ENCODE data around the gene BCDIN3D. TPM values are rescaled to one million over a fixed set of nuclear protein-coding genes. Genes with fewer than 3 reads are reported as not detected.
A peak's percentile ranks its signal among the peaks of the same experiment; 100 is the strongest.

BCDIN3D gene, protein sequence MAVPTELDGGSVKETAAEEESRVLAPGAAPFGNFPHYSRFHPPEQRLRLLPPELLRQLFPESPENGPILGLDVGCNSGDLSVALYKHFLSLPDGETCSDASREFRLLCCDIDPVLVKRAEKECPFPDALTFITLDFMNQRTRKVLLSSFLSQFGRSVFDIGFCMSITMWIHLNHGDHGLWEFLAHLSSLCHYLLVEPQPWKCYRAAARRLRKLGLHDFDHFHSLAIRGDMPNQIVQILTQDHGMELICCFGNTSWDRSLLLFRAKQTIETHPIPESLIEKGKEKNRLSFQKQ
- 1 to 10 TPM; 3.0 to 8.0 TPM for total RNA-seq

DNA sequence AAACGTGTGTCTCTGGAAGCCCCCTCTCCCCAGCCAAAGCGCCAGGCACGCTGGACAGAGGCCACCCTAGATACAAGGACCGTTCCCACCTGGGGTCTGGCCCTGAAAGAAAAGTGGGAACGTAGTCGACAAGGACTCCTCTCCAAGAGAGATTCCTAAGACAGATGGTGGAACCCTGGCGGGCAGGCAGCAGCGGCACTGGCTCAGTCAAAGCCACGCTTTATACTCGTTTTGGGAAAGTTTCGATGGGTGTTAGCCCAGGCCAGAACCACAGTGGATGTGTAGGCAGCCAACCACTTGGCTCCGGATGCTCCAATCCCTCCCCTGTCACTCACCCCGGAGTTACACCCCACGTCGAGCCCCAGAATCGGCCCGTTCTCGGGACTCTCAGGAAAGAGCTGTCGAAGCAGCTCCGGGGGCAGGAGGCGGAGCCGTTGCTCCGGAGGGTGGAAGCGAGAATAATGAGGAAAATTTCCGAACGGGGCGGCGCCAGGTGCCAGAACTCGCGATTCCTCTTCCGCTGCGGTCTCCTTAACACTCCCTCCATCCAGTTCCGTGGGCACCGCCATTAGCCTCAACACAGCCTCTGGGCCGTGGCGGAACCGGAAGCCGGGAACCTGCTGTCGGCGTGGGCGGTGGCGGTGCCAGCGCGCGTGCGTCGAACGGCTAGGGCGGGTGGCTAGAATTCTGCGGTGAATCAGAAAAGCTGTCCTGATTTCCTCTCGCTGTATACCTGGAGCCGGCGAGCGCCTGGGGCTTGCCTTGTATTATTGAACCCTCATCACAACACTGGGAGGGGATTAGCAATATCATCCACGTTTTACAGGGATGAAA is at the start of gene BCDIN3D:
TSS of gene BCDIN3D (minus strand) at position 588 of the 834 bp plus-strand sequence. CDS start at position 569, 19 bp downstream.
- no peaks in the 10 kb centered on the region for H3K36me3 ChIP-seq
- peak; percentile 90 for DNase-seq (ENCODE audit: low spot score)
- no peaks in the 10 kb centered on the region for H3K27me3 ChIP-seq (replicated peaks; ENCODE audit: insufficient read depth)
- H3K9me3 ChIP-seq: no peaks in the 10 kb centered on the region
- H3K27ac ChIP-seq: peak within 1 kb of the TSS; percentile 85 to 86
- intact Hi-C loops (cut with DNase I): loop anchor here (1.0 kb wide), 1 partner anchor 14 kb away; the partner anchor contains the start of gene NCKAP5L
- TF ChIP-seq POLR2A (IDR thresholded peaks at IDR 0.05) (peak; percentile 78), POLR2AphosphoS5 (IDR thresholded peaks at IDR 0.05) (peak; percentile 97)
- TF ChIP-seq, protein P1, sequence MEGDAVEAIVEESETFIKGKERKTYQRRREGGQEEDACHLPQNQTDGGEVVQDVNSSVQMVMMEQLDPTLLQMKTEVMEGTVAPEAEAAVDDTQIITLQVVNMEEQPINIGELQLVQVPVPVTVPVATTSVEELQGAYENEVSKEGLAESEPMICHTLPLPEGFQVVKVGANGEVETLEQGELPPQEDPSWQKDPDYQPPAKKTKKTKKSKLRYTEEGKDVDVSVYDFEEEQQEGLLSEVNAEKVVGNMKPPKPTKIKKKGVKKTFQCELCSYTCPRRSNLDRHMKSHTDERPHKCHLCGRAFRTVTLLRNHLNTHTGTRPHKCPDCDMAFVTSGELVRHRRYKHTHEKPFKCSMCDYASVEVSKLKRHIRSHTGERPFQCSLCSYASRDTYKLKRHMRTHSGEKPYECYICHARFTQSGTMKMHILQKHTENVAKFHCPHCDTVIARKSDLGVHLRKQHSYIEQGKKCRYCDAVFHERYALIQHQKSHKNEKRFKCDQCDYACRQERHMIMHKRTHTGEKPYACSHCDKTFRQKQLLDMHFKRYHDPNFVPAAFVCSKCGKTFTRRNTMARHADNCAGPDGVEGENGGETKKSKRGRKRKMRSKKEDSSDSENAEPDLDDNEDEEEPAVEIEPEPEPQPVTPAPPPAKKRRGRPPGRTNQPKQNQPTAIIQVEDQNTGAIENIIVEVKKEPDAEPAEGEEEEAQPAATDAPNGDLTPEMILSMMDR (IDR thresholded peaks at IDR 0.05): no peak
- WGBS: 0% methylated on average over 55 of the region's 55 CpGs
- no peaks in the 10 kb centered on the region for H3K4me1 ChIP-seq (replicated peaks)
- H3K4me3 ChIP-seq: peak within 1 kb of the TSS; percentile 47 to 55

DNA sequence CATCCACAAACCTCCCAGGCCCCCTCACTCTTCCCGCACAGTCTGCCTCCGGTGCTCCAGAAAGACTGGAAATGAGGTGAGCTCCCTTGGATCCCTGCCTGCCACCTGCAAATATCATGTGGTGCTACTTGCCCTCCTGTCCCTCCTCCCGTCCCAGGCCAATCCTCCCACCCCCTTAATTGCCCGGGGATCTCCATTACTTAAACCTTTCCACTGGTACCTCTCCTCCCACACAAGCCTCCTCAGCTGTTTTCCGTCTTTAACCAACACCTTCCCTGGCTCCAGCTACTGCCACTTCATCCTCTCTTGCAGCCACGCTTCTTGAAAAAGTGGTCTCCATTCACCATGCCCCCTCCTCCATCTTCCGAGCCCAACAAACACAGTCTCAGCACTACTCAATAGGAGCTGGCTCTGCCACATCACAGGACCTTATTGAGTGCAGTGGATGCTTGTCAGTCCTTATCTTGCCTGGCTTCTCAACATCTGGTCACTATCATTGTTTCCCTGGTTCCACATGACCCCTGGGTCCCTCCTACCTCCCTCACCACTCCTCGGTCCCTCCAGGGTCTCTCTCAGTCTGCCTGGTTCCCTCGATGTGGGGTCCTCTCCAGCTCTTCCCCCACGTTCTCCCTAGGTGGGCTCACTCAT is 49.3 kb upstream of the BCDIN3D start:
- Histone ChIP-seq H3K4me1 (replicated peaks) (peaks cover 6% of the 10 kb centered on the region), H3K27me3 (replicated peaks; ENCODE audit: insufficient read depth) (no peaks in the 10 kb centered on the region), H3K9me3 (no peaks in the 10 kb centered on the region), H3K4me3 (no peak overlapping the region), H3K36me3 (no peaks in the 10 kb centered on the region), H3K27ac (no peak overlapping the region)
- no peak for DNase-seq (ENCODE audit: low spot score)
- 77% methylated on average over 10 of the region's 10 CpGs for WGBS
- intact Hi-C loops (cut with DNase I): no loop called here
- no peak for TF ChIP-seq POLR2AphosphoS5 (IDR thresholded peaks at IDR 0.05)
- TF ChIP-seq POLR2A (IDR thresholded peaks at IDR 0.05): no peak
- TF ChIP-seq, protein P1 (IDR thresholded peaks at IDR 0.05): no peak

DNA sequence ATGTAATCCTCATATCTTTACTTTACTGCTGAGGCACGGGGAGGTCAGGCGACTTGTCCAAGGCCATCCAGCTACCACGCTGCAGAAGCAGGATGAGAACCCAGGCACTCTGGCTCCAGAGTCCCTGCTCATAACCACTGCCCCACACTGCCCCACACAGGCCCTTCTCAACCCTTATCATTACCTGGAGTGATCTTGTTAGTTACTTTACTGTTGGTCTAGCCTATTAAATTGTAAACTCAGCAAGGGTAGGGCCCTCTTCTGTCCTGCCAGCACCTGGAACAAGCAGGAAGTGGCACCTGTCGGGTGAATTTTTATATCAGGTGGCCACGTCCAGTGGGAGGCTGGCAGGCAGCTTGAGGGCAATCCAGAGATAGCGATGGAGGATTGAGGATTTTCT is 48.6 kb upstream of the BCDIN3D start:
- 51% methylated on average over 6 of the region's 6 CpGs for WGBS
- TF ChIP-seq, protein P1 (IDR thresholded peaks at IDR 0.05): no peak
- TF ChIP-seq POLR2AphosphoS5 (IDR thresholded peaks at IDR 0.05): no peak
- no peak for TF ChIP-seq POLR2A (IDR thresholded peaks at IDR 0.05)
- Histone ChIP-seq H3K4me1 (replicated peaks) (peaks cover 6% of the 10 kb centered on the region), H3K27ac (no peak overlapping the region), H3K36me3 (no peaks in the 10 kb centered on the region), H3K4me3 (no peak overlapping the region), H3K9me3 (no peaks in the 10 kb centered on the region), H3K27me3 (replicated peaks; ENCODE audit: insufficient read depth) (no peaks in the 10 kb centered on the region)
- intact Hi-C loops (cut with DNase I): no loop called here
- DNase-seq (ENCODE audit: low spot score): no peak

DNA sequence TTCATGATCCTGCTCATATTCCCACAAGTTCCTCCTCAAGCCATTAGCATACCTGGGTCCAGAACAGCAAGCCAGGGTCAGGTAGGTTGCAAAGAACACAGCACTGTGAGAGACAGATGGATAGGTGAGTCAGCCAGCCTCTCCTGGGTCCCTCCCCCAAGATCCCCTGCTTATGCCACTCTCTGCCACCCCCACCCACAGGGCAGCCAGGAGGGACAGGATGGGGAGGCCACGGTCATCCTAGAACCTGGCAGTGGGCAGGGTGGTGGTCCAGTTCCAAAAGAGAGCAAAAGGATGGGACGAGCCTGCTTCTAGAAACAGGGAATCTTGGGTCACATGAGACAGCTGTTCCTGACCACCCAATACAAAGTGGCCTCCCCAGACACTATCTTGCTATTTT is 48.1 kb upstream of the BCDIN3D start:
- no peaks in the 10 kb centered on the region for H3K36me3 ChIP-seq
- intact Hi-C loops (cut with DNase I): no loop called here
- H3K9me3 ChIP-seq: no peaks in the 10 kb centered on the region
- H3K27ac ChIP-seq: no peak overlapping the region
- H3K27me3 ChIP-seq (replicated peaks; ENCODE audit: insufficient read depth): no peaks in the 10 kb centered on the region
- no peak overlapping the region for H3K4me3 ChIP-seq
- TF ChIP-seq POLR2AphosphoS5 (IDR thresholded peaks at IDR 0.05): no peak
- H3K4me1 ChIP-seq (replicated peaks): peaks cover 6% of the 10 kb centered on the region
- no peak for DNase-seq (ENCODE audit: low spot score)
- WGBS: 53% methylated on average over 2 of the region's 2 CpGs

DNA sequence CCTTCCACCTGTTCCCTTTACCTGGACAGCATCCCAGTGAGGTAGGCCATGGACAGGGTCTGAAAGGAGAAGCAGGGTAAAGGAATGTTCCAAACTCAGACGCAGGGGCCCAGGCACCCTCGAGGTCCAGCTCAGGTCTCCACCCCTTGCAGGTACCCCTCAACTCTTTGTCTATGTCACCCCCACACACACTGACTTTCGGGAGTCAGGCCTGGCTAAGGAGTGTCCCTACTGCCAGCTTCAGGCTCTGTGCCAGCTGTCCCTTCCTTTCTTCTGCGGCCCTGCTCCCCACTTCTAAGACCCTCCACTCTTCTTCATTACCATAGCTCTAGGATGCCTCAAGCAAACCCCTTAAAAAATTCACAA is 47.2 kb upstream of the BCDIN3D start:
- no peak for TF ChIP-seq POLR2AphosphoS5 (IDR thresholded peaks at IDR 0.05)
- no peak for TF ChIP-seq POLR2A (IDR thresholded peaks at IDR 0.05)
- TF ChIP-seq, protein P1 (IDR thresholded peaks at IDR 0.05): no peak
- no peak for DNase-seq (ENCODE audit: low spot score)
- WGBS: 75% methylated on average over 4 of the region's 4 CpGs
- intact Hi-C loops (cut with DNase I): no loop called here
- Histone ChIP-seq H3K4me1 (replicated peaks) (peaks cover 6% of the 10 kb centered on the region), H3K27me3 (replicated peaks; ENCODE audit: insufficient read depth) (no peaks in the 10 kb centered on the region), H3K36me3 (no peaks in the 10 kb centered on the region), H3K9me3 (no peaks in the 10 kb centered on the region), H3K27ac (no peak overlapping the region), H3K4me3 (no peak overlapping the region)

All from prostate gland (tissue), 2 donors.